NCI-H187 (cell line): Measurements from ENCODE around the gene DNASE1L3.
"Not testable (repeated sequence)": the region's sequence is repeated elsewhere in the genome, so short reads cannot be mapped to it uniquely, and the experiment has no call there.

Source experiments
- DNase-seq, 2 experiments: peaks; one replicate each; lab custom pipeline; 2025; lab: John Stamatoyannopoulos, UW

Gene DNASE1L3

DNA sequence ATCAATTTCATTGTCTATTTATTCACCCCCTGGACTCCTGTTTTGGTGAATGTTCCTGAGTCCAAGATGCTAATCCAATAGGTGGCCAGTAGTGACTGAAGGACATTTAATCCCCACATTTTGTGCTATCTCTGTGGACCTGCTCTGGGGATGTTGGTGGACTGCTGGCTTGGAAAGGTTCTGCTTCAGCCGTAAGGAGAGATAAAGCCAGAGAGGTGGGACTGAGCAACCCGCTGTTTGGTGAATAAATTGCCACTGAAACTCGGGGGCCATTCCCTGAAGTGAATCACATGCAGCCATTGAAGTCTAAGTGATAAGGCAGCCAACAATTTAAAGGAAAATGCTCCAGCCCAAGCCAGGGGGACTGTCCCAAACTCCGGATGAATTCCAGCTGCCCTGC is 25.2 kb upstream of the DNASE1L3 start:
- no peak for DNase-seq

- DNase-seq, result no peak
These were observed 23.8 kb upstream of the DNASE1L3 start for GRCh38 chr3:58234516-58234931.

- no peak for DNase-seq
These were observed 20.9 kb upstream of the DNASE1L3 start for GRCh38 chr3:58231666-58232065.

GRCh38 chr3:58230876-58231552 is 20.2 kb upstream of the DNASE1L3 start:
- no peak for DNase-seq

DNA sequence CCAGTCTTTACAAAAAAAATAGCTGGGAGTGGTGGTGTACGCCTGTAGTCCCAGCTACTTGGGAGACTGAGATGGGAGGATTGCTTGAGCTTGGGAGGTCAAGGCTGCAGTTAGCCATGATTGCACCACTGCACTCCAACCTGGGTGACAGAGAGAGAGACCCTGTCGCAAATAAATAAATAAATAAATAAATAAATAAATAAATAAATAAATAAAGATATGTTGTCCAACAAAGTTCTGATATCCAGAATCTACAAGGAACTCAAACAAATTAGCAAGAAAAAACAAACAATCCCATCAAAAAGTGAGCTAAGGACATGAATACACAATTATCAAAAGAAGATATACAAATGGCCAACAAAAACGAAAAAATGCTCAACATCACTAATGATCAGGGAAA is 17.2 kb upstream of the DNASE1L3 start:
- not testable (repeated sequence) for DNase-seq

- DNase-seq, result no peak
These were observed 13.1 kb upstream of the DNASE1L3 start for GRCh38 chr3:58223855-58224254.

GRCh38 chr3:58222161-58222724 is 11.5 kb upstream of the DNASE1L3 start:
- no peak for DNase-seq

- DNase-seq, result no peak
These were observed 8.1 kb upstream of the DNASE1L3 start for GRCh38 chr3:58218904-58219303.

- no peak for DNase-seq
These were observed 6.5 kb upstream of the DNASE1L3 start for GRCh38 chr3:58217209-58217811.

DNA sequence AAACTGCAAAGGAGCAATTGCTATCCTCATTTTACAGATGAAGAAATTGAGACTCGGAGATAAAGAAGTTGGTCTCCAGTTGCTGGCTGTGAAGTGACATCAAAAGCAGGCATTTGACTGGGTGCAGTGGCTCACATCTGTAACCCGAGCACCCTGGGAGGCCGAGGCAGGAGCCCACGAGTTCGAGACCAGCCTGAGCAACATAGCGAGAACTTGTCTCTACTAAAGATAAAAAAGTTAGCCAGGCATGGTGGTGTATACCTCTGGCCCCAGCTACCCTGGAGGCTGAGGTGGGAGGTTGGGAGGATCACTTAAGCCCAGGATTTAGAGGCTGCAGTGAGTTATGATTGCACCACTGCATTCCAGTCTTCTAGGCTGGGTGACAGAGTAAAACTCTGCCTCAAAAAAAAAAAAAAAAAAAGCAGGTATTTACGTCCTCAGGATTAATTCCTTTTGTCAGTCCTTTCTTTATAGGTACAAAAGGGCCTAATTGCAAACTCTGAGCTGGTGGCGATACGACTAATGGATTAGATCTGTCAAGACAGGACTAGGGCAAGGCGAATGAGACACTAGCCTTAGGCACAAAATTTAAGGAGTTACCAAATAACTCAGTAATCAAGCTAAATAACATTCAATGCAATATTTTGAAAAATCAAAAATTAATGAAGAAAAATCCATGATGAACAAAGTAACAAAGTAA is 5.9 kb upstream of the DNASE1L3 start:
- no peak for DNase-seq

DNA sequence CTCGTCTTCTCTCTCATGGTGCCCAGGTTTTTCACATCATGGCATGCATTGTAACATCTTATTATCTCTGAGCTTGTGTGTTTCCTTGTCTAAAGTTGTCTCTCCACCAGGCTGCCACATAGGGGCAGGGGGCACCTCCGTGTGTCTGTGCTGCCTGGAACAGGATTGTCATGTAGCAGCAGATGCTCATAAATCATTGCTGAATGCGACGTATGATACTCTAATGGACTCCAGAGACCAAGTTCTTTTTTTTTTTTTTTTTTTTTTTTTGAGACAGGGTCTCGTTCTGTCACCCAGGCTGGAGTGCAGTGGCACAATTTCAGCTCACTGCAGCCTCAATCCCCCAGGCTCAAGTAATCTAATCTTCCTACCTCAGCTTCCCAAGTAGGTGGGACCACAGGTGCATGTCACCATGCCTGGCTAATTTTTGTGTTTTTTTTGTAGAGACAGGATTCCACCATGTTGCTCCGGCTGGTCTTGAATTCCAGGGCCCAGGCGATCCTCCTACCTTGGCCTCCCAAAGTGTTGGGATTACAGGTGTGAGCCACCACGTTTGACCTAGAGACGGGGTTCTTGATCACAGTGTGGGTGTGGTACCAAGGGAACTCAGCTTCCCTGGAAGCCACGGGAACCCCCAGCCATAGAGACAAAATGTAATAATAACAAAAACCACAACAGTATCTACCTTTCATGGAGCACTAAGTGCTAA is 4.7 kb upstream of the DNASE1L3 start:
- DNase-seq, result no peak

GRCh38 chr3:58214484-58215316 is 3.9 kb upstream of the DNASE1L3 start:
- no peak for DNase-seq

- DNase-seq, result no peak
These were observed 839 bp downstream of the DNASE1L3 start for GRCh38 chr3:58209933-58210332.

- DNase-seq, result no peak
These were observed 2.8 kb downstream of the DNASE1L3 start for GRCh38 chr3:58207954-58208353.

- DNase-seq, result no peak
These were observed 4.3 kb downstream of the DNASE1L3 start for GRCh38 chr3:58206406-58207011.

GRCh38 chr3:58205981-58206380 is 4.8 kb downstream of the DNASE1L3 start:
- DNase-seq, result no peak

- no peak for DNase-seq
These were observed 6.1 kb downstream of the DNASE1L3 start for GRCh38 chr3:58204720-58205119.

DNA sequence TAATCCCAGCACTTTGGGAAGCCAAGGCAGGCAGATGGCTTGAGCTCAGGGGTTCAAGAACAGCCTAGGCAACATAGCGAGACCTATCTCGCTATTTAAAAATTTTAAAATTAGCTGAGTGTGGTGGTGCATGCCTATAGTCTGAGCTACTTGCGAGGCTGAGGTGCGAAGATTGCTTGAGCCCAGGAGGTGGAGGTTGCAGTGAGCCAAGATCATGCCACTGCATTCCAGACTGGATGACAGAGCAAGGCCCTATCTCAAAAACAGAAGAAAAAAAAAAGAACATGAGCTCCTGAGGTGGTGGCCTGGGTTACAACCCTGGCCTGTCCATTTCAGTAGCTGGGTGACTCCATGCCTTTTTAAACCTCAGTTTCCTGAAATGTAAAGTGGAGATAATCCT is 7.2 kb downstream of the DNASE1L3 start:
- DNase-seq, result no peak

DNA sequence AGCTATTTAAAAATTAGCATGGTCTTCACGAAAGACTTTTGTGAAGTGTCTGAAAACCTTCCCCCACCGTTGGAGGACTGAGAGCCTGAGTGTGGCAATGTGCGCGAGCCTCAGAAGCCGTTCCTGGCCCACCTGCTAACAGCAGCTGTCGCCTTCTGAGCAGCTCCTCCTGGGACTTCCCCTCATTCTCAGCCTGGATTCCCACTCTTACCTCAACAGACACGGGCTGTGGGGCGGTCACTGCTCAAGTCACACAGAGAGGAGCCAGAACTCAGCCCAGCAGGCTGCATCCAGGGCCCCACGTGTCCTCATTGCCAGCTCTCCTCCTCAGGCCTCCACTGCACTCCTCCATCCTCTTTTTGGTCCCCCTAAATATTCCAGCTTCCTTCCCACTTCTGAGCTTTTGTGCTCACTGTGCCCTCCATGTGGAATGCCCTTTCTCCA is 7.8 kb downstream of the DNASE1L3 start:
- DNase-seq, result no peak

- not testable (repeated sequence) for DNase-seq
These were observed 9.3 kb downstream of the DNASE1L3 start for GRCh38 chr3:58201451-58201850.

GRCh38 chr3:58200846-58201355 is 9.9 kb downstream of the DNASE1L3 start:
- no peak for DNase-seq
